ENCODE results near the gene ZNF66.
"Not testable (repeated sequence)": the region's sequence is repeated elsewhere in the genome, so short reads cannot be mapped to it uniquely, and the experiment has no call there.

ZNF66 gene

DNA sequence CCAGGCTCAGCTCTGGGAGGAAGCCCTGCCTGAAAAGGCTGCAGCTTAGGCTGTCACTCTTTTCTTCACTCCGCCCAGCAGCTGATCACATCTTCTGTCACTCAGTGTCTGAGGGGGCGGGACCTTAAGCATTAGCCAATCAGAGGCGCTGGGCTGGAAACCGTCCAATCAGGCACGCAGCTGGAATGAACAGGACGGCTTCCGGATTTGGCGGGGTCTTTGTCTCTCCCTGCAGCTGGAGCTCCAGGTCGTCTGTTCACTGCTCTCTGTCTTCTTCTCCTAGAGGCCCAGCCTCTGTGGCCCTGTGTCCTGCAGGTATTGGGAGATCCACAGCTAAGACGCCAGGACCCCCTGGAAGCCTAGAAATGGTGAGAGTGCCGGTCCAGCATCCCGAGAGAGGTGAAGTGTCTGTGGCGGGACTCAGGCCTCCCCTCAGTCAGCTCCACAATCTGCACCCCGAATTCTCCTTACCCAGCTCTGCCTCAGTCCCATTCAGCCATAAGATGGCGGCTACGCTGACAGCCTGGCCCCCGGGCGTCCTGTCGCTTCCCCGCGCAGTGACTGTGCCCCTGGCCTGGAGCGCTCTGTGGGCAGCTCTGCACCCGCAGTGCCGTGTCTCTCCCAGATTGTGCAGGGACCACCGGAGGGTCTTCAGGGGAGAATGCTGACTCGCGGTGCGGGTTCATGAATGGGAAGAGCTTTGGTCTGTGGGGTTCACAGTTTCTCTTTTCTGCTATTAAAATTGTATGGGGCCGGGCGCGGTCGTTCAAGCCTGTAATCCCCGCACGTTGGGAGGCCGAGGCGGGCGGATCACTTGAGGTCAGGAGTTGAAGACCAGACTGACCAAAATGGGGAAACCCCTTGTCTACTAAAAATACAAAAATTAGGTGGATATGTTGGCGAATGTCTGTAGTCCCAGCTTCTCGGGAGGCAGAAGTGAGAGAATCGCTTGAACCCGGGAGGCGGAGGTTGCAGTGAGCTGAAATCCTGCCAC, at the start of gene ZNF66:
ZNF66 (plus strand) TSS at position 222 of the 994 bp plus-strand sequence; CDS start at position 366, 144 bp downstream.
- TF ChIP-seq, protein P1, sequence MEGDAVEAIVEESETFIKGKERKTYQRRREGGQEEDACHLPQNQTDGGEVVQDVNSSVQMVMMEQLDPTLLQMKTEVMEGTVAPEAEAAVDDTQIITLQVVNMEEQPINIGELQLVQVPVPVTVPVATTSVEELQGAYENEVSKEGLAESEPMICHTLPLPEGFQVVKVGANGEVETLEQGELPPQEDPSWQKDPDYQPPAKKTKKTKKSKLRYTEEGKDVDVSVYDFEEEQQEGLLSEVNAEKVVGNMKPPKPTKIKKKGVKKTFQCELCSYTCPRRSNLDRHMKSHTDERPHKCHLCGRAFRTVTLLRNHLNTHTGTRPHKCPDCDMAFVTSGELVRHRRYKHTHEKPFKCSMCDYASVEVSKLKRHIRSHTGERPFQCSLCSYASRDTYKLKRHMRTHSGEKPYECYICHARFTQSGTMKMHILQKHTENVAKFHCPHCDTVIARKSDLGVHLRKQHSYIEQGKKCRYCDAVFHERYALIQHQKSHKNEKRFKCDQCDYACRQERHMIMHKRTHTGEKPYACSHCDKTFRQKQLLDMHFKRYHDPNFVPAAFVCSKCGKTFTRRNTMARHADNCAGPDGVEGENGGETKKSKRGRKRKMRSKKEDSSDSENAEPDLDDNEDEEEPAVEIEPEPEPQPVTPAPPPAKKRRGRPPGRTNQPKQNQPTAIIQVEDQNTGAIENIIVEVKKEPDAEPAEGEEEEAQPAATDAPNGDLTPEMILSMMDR (IDR thresholded peaks at IDR 0.05; ENCODE audit: insufficient read depth, low read depth, low read length, missing control alignments), result no peak
- DNase-seq (ENCODE audit: low read depth), result peak; percentile 97
- peak within 1 kb of the TSS; percentile 85 for H3K4me3 ChIP-seq (ENCODE audit: low read length)

DNA sequence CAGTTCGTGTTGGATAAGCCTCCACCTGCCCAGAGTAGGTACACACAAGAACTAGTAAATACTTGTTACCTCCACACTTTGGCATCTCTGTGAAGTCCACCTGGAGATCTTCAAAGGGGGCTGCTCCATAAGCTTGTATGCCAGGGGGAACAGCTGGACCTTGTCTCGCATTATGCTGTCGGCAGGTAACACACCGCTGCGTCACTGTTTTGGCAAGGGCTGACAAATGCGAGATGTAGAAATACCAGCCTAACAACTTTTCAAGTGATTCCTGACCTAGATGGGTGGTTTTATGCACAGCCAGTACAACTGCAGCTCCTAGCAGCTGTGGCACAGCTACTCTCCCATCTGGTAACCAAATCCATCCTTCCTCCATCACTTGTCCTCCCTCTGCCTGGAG, 25.9 kb upstream of the ZNF66 start:
- not testable (repeated sequence) for H3K4me3 ChIP-seq (ENCODE audit: low read length)
- peak; percentile 60 for DNase-seq (ENCODE audit: low read depth)

DNA sequence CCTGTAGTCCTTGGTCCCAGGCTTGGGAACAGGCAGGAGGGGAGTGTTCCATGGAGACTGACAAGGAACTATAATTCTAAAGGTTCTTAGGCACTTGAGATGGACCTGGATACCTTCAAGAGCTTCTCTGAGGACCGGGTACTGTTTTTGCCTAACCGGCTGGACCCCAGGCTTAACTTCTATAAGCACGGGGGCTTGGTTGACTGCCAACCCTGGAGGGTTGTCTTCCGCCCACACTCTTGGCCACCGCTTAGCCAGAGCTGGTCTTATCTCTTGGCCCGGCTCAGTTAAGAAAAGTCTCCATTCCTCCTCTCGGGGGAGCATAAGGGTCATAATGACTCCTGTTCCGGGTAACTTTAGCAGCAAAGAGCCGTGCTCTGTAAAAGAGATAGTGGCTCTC, 23.8 kb upstream of the ZNF66 start:
- not testable (repeated sequence) for H3K4me3 ChIP-seq (ENCODE audit: low read length); DNase-seq (ENCODE audit: low read depth)

DNA sequence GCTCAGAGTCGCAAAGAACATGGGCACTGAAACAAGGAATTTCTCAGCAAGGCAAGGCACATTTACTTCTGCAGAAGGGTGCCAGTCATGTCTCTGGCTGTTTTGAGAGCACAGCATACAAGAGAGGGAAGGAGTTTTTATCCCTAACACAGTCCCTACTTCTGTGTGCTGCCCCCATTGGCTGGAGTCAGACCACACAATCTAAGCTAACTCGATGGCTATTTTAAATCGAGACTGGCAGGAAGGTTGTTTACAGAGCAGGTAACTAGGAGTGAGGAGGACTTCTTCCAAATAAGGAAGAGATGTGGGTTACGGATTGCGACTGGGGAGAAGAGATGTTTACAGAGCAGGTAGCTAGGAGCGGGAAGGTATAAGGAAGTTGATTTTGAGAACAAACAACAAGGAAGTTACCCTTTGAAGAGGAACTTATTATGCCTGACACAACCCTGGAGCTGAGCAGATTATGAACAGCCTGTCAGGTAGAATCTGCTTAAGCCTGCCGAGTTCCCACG, 6.8 kb upstream of the ZNF66 start:
- H3K4me3 ChIP-seq (ENCODE audit: low read length); DNase-seq (ENCODE audit: low read depth): not testable (repeated sequence)

DNA sequence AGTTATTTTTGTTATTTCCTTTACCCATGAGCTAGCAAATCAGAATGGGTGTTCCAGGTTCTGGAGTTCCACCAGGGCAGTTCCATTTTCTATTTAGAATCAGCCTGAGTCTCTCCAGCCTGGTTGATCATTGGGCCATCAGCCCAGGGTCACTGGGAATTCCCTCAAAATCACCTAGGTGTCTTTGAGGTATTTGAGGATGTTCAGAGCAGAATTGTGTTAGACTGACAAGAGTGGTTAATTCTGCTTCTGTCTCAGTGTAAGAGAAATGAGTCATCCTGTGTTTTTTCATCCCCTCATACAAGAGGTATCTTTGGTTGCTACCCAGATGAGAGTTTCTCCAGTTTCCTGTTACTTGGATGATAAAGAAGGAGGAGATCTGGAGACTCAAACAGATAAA, 11.7 kb downstream of the ZNF66 start:
- DNase-seq (ENCODE audit: low read depth), result no peak
- TF ChIP-seq, protein P1 (IDR thresholded peaks at IDR 0.05; ENCODE audit: insufficient read depth, low read depth, low read length, missing control alignments), result no peak

DNA sequence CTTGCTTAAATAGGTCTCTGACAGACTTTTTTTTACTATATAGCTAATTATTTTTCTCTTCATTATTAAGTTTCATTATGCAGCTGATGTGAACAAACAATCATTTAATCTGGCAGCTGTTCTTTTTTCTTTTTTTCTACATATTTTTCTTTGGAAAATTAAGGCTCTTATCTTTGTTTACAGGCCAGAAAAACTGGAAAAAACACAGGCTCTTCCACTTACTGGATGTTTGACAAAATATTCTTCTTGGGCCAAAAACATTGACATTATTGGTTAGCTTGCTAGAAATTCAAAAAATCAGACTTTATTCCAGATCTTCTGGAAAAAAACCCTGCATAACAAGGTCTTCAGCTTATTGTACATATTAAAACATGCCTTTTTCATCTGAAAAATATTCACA, 15.7 kb downstream of the ZNF66 start:
- TF ChIP-seq, protein P1 (IDR thresholded peaks at IDR 0.05; ENCODE audit: insufficient read depth, low read depth, low read length, missing control alignments), result no peak
- DNase-seq (ENCODE audit: low read depth), result no peak
- no peak overlapping the region for H3K4me3 ChIP-seq (ENCODE audit: low read length)

More for the DNA sequence above, 11.7 kb downstream of the ZNF66 start:
- no peak overlapping the region for H3K4me3 ChIP-seq (ENCODE audit: low read length)

DNA sequence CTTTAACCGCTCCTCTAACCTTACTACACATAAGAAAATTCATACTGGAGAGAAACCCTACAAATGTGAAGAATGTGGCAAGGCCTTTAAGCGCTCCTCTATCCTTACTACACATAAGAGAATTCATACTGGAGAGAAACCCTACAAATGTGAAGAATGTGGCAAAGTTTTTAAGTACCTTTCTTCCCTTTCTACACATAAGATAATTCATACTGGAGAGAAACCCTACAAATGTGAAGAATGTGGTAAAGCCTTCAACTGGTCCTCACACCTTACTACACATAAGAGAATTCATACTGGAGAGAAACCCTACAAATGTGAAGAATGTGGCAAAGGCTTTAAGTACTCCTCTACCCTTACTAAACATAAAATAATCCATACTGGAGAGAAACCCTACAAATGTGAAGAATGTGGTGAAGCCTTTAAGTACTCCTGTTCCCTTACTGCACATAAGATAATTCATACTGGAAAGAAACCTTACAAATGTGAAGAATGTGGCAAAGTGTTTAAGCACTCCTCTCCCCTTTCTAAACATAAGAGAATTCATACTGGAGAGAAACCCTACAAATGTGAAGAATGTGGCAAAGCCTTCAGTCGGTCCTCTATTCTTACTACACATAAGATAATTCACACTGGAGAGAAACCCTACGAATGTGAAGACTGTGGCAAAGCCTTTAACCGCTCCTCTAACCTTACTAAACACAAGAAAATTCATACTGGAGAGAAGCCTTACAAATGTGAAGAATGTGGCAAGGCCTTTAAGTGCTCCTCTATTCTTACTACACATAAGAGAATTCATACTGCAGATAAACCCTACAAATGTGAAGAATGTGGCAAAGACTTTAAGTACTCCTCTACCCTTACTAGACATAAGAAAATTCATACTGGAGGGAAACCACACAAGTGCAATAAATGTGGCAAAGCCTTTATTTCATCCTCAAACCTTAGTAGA, 30.5 kb downstream of the ZNF66 start:
- not testable (repeated sequence) for DNase-seq (ENCODE audit: low read depth); H3K4me3 ChIP-seq (ENCODE audit: low read length)

DNA sequence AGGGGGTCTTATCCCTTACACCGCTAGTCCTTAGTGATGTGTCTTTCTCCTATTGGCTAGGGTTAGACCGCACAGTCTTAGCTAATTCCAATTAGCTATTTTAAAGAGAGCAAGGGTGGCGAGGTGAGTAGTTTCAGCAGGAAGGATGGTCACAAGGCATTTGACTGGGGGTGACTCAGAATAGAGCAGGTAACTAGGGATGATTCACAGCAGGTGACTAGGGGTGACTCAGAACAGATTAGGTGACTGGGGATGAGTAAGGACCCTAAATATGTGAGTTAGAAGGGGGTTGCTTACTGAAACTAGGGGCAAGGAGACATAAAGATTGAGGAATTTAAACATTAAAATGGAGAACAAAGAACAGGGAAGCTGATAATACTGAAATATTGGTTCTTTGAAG, 64.3 kb downstream of the ZNF66 start:
- no peak overlapping the region for H3K4me3 ChIP-seq (ENCODE audit: low read length)
- DNase-seq (ENCODE audit: low read depth), result peak; percentile 42
- TF ChIP-seq, protein P1 (IDR thresholded peaks at IDR 0.05; ENCODE audit: insufficient read depth, low read depth, low read length, missing control alignments), result no peak

All from epithelial cell of esophagus (primary cell).